Measurements from ENCODE around the gene VIP.

Gene VIP

DNA sequence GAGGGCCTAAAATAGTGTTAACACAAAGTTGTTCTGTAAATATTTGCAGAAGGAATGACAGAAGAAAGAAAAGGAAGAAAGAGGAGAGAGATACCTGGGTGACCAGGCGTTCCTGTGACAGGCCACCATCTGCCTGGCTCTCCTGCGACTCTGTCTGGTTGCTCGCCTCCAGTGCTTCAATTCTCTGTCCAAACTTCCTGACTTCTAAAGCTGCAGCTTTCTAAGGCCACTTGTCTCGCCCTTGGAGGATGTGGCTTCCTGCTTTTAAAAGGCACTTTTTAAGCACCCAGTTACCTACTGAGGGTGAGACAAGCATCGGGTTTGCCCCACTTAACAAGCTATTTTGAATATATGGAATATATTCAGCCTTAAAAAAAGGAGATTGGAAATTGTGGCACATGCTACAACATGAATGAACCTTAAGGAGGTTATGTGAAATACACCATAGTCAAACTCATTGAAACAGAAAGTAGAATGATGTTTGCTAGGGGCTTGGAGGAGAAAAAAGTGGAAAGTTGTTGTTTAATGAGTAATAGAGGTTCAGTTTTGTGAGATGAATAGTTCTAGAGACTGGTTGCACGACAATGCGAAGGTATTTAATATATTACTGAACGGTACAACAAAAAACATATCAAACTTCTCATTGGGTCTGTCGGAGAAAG is 32.8 kb downstream of the VIP start:
- DNase-seq (ENCODE audit: low read depth): no peak

DNA sequence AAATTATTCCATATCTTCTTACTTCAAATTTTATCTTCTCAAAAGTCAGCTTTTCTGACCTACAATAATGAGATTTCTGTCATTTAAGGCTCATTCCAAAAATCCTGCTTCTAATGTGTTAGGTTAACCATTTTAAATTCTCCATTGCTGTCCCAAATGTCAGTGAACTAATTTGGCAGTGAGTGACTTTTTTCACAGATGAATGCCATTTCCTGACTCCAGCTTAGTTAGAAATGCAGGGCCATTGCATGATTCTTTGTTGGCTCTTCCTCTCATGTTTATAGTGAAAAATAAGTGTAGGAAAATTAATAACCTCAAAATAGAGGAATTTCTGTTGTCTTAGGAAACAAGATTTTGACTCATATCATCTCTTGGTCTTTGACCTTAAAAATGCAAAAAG is 44.1 kb downstream of the VIP start:
- no peak for DNase-seq (ENCODE audit: low read depth)

GRCh38 chr6:152804150-152804549 is 53.6 kb downstream of the VIP start:
- no peak for DNase-seq (ENCODE audit: low read depth)
